Parathyroid adenoma (tissue), 2 donors: ENCODE results near the gene USP11.

ENCODE experiments used
- H2AFZ ChIP-seq: fragments of 300-600 bp; sonication (generic); one replicate; pipeline ENCODE4 v1.7.0; 2017; ENCODE audit warnings: antibody characterized with exemption, mild to moderate bottlenecking
- H3K27ac ChIP-seq: fragments of 300-600 bp; sonication (generic); one replicate; pipeline ENCODE4 v1.7.0; 2017
- H3K27me3 ChIP-seq: fragments of 300-600 bp; sonication (generic); one replicate; pipeline ENCODE4 v1.7.0; 2017; ENCODE audit warnings: low read length; ENCODE audit not compliant: control insufficient read depth, insufficient read depth
- H3K36me3 ChIP-seq: fragments of 300-600 bp; sonication (generic); one replicate; pipeline ENCODE4 v1.7.0; 2017; ENCODE audit warnings: low read length; ENCODE audit not compliant: control insufficient read depth, insufficient read depth
- H3K4me1 ChIP-seq: fragments of 300-600 bp; sonication (generic); one replicate; pipeline ENCODE4 v1.7.0; 2017; ENCODE audit warnings: control low read depth
- H3K4me2 ChIP-seq: fragments of 300-600 bp; sonication (generic); one replicate; pipeline ENCODE4 v1.7.0; 2017; ENCODE audit warnings: low read length
- H3K4me3 ChIP-seq: fragments of 300-600 bp; sonication (generic); one replicate; pipeline ENCODE4 v1.7.0; 2017; ENCODE audit warnings: low read depth, low read length
- H3K79me2 ChIP-seq: fragments of 300-600 bp; sonication (generic); one replicate; pipeline ENCODE4 v1.7.0; 2017; ENCODE audit warnings: control low read depth
- H3K9ac ChIP-seq: fragments of 300-600 bp; sonication (generic); one replicate; pipeline ENCODE4 v1.7.0; 2017; ENCODE audit warnings: mild to moderate bottlenecking
- H3K9me3 ChIP-seq: fragments of 300-600 bp; sonication (generic); one replicate; pipeline ENCODE4 v1.7.0; 2017; ENCODE audit warnings: low read length; ENCODE audit not compliant: control insufficient read depth
- CTCF ChIP-seq: fragments of 300-600 bp; sonication (generic); IDR thresholded peaks from one replicate; pipeline ENCODE4 v1.7.0; 2017; ENCODE audit warnings: antibody characterized with exemption, mild to moderate bottlenecking
- donor health status: primary hyperparathyroidism.

Gene USP11

GRCh38 chrX:47206316-47206715 lies 26.5 kb upstream of the USP11 start:
- H3K4me1 ChIP-seq: no peaks in the 10 kb centered on the region
- no peaks in the 10 kb centered on the region for H3K9me3 ChIP-seq
- no peak overlapping the region for H3K4me3 ChIP-seq
- no peaks in the 10 kb centered on the region for H3K79me2 ChIP-seq
- H3K36me3 ChIP-seq: no peaks in the 10 kb centered on the region
- no peak overlapping the region for H2AFZ ChIP-seq
- no peaks in the 10 kb centered on the region for H3K27me3 ChIP-seq
- no peak for TF ChIP-seq CTCF
- H3K4me2 ChIP-seq: no peak overlapping the region
- no peak overlapping the region for H3K9ac ChIP-seq
- no peak overlapping the region for H3K27ac ChIP-seq

- TF ChIP-seq CTCF: no peak
- H3K36me3 ChIP-seq: no peaks in the 10 kb centered on the region
- no peak overlapping the region for H3K9ac ChIP-seq
- H3K27me3 ChIP-seq: no peaks in the 10 kb centered on the region
- H2AFZ ChIP-seq: no peak overlapping the region
- no peaks in the 10 kb centered on the region for H3K9me3 ChIP-seq
- no peak overlapping the region for H3K4me3 ChIP-seq
- no peak overlapping the region for H3K27ac ChIP-seq
- H3K4me2 ChIP-seq: no peak overlapping the region
- H3K79me2 ChIP-seq: no peaks in the 10 kb centered on the region
- H3K4me1 ChIP-seq: no peaks in the 10 kb centered on the region
These were observed 24.7 kb upstream of the USP11 start for GRCh38 chrX:47208108-47208507.

GRCh38 chrX:47209508-47210238 lies 23.1 kb upstream of the USP11 start:
- H3K79me2 ChIP-seq: no peaks in the 10 kb centered on the region

GRCh38 chrX:47210661-47211425 lies 22.0 kb upstream of the USP11 start:
- TF ChIP-seq CTCF: no peak
- no peak overlapping the region for H3K9ac ChIP-seq
- no peaks in the 10 kb centered on the region for H3K9me3 ChIP-seq
- no peaks in the 10 kb centered on the region for H3K4me1 ChIP-seq
- H3K79me2 ChIP-seq: no peaks in the 10 kb centered on the region
- no peak overlapping the region for H3K4me2 ChIP-seq
- no peak overlapping the region for H3K4me3 ChIP-seq
- no peaks in the 10 kb centered on the region for H3K36me3 ChIP-seq
- no peak overlapping the region for H3K27ac ChIP-seq
- H2AFZ ChIP-seq: no peak overlapping the region
- no peaks in the 10 kb centered on the region for H3K27me3 ChIP-seq

More at GRCh38 chrX:47209508-47210238, 23.1 kb upstream of the USP11 start:
- no peak for TF ChIP-seq CTCF
- no peaks in the 10 kb centered on the region for H3K36me3 ChIP-seq
- H3K4me3 ChIP-seq: no peak overlapping the region
- no peak overlapping the region for H2AFZ ChIP-seq
- no peak overlapping the region for H3K9ac ChIP-seq
- H3K9me3 ChIP-seq: no peaks in the 10 kb centered on the region
- H3K27ac ChIP-seq: no peak overlapping the region
- H3K4me1 ChIP-seq: no peaks in the 10 kb centered on the region
- H3K4me2 ChIP-seq: no peak overlapping the region
- no peaks in the 10 kb centered on the region for H3K27me3 ChIP-seq
